Neural cell (in vitro differentiated cells): ENCODE results near the gene PMEPA1.

Source experiments
- CTCF ChIP-seq: fragments of 450-650 bp; IDR thresholded peaks from 2 replicates; pipeline ENCODE4 v1.5.1; 2014; ENCODE audit warnings: antibody characterized with exemption, mild to moderate bottlenecking, moderate library complexity; ENCODE audit not compliant: poor library complexity, severe bottlenecking
- MXI1 ChIP-seq: fragments of 450-650 bp; conservative IDR thresholded peaks from 2 replicates; pipeline ENCODE4 v1.6.1; 2014; ENCODE audit warnings: antibody characterized with exemption, mild to moderate bottlenecking; ENCODE audit not compliant: poor library complexity, severe bottlenecking
- RAD21 ChIP-seq: fragments of 450-650 bp; conservative IDR thresholded peaks from 2 replicates; pipeline ENCODE4 v1.6.1; 2014; ENCODE audit warnings: antibody characterized with exemption, mild to moderate bottlenecking, moderate library complexity

GRCh38 chr20:57652606-57653545 lies 56.9 kb downstream of the PMEPA1 start:
- TF ChIP-seq CTCF (no peak), MXI1 (no peak), RAD21 (no peak)
